HUDEP-2 (cell line): Measurements from ENCODE around the gene BCL7B.
"Not testable (repeated sequence)": the region's sequence is repeated elsewhere in the genome, so short reads cannot be mapped to it uniquely, and the experiment has no call there.

ENCODE experiments used
- DNase-seq, 76 experiments: peaks; one replicate each; lab custom pipeline; 2025; ENCODE audit not compliant: unreplicated experiment in 76 of 76; lab: John Stamatoyannopoulos, UW

The BCL7B gene

DNA sequence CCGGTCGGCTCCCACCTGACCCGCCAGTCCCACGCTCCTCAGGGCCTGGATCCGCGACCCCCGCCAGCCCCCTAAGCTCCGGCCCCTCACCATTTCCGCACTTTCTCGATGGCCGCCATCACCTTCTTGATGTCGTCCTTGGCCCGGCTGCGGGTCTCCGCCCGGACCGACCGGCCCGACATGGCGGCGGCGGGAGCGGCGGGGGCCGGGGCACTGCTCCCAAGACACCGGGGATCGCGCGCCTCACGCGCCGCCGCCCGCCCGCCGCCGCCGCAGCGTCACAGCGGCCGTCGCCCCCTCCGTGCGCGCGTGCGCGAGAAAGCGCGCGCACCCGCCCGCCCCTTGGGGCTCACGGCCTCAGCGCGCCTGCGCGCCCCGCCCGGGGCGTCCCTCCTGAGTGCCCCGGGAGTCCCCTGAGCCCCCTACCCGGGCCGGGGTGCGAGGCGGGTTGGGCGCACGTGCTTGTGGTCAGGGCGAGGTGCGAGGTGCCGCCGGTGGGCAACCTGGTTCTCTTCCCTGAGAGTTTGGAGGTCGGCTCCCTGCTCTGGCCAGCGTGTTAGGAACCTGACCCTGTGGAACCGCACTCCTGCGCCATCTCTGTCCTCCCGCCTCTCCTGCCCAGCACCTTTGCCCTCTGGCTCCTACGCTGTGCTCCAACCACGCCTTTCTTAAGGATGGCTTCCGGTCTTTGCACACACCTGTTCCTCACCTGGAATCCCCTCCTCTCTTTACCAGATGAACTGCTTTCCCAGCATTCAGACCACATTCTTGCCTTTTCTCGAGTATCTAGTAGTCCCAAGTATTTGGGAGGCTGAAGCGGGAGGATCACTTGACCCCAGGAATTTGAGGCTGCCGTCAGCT, at the start of gene BCL7B:
TSS of gene BCL7B (minus strand) at position 294 of the 861 bp plus-strand sequence. CDS start at position 182, 112 bp downstream.
- DNase-seq: peak in 70 of 76 experiments; percentile 1 to 84 (median 56)

DNA sequence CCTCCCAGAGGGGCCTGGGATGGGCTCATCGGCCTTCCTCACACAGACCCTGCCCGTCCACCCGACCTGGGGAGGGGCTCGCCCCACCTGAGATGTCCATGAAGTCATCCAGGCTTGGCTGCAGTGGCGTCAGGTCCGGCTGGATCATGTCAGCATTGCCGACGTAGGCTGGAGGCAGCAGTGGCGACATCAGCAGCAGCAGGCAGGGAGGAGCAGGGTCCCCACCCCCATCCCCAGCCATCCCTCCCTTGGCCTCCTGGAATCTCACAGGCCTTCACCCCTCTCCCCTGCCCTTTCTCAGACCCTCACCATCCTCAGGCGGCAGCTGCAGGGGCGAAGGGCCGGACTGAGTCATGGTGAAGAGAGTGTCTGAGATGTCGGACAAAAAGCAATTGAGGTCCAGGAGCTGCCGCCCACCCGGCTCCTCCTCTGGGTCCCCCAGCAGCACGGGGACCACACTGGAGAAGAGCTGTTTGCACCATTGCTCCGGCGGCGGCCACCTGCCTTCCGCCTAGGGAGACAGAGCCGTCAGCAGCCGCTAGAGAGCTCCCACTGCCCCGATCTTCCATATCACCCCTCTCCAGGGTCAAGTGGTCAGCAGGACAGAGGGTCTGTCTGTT, 48.2 kb upstream of the BCL7B start:
- no peak for DNase-seq

DNA sequence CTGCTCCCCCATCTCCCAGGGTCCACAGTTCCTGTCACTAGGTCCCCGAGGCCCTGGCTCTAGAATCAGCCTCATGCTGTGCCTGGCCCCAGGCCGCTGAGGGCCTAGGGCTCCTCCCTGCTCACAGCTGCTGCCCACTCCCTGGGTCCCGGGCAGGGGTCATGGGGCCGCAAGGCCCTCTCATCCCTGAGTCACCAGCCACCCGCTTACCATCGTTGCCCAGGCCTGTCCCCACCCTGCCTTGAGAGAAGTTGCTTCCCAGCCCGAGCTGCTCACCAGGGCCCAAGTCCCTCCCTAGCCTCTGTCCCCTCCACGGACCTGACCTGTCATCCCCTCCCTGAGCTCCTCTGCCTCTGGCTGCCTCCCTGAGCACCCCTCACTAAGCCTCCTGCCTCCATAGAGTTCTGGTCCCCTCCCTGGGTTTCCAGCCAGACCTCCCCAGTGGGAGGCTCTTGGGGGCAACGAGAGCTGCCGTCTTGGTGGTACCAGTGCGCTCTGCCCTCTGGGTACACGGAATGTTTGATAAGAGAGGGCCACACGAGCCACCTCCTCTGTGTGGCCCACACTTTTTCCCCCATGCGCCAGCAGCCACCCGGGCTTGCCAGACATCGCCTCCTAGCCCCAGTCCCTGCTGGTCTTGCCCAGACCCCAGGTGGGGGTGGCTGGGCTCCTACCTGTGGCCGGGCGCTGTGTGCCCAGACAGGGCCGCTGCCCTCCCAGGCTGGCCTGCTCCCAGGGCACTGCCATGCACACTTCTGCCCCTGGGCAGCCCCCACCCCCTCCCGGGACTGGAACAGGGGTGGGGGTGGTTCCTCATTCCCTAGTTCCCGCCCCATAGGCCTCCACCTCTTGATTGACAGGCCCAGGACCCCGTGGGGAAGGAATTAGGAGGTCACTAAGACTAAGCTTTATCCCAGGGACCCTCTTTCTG, 45.5 kb upstream of the BCL7B start:
- DNase-seq: no peak

DNA sequence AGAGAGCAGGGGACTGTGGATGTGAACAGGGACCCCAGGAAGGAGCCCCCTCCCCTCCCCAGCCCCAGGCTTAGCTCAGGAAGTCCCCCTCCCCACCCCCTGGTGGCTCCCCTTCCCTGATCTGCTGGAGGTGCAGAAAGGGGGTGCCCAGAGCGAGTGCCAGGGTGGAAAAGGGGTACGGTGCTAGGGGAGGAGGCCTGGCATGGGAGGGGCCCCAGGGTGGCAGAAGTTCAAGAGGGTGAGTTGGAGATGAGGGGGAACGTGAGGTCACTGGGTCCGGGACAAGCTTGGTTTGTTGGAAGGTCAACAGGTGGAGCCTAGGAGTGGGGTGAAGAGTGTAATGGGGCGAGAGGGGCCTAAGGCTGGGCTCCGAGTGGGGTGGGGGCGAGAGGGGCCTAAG, 42.4 kb upstream of the BCL7B start:
- no peak for DNase-seq

DNA sequence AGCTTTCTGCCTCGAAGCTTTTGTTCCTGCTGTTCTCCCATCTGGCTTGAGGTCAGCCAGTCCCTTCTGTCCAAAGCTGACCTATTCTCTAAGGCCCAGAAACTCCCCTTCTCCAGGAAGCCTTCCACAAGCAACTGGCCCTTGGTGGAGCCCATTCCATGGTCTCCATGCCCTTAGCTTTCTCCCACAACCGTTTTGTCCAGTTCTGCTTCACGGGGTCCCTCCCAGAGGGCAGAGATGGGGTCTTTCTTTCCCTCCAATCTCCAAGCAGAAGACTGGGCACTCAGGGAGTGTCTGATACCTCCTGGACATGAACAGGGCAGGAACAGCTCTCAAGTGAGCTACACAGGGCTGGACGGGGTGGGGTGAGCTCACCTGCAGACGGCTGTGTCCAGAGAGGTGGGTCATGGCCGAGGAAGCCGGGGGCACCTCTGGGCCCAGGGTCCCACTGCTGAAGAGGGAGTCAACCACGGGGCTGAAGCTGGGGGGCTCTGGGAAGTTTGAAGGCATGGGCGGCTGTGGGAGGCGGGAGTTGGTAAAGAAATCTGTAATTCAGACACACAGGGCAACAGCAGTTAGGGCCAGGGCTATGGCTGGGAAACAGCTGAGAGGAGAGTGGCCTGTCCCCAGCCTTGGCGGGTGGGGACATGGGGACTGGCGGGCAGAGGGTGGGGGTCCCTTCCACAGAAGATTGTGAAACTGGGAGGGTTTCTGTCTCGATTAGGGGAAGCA, 41.8 kb upstream of the BCL7B start:
- DNase-seq: no peak

DNA sequence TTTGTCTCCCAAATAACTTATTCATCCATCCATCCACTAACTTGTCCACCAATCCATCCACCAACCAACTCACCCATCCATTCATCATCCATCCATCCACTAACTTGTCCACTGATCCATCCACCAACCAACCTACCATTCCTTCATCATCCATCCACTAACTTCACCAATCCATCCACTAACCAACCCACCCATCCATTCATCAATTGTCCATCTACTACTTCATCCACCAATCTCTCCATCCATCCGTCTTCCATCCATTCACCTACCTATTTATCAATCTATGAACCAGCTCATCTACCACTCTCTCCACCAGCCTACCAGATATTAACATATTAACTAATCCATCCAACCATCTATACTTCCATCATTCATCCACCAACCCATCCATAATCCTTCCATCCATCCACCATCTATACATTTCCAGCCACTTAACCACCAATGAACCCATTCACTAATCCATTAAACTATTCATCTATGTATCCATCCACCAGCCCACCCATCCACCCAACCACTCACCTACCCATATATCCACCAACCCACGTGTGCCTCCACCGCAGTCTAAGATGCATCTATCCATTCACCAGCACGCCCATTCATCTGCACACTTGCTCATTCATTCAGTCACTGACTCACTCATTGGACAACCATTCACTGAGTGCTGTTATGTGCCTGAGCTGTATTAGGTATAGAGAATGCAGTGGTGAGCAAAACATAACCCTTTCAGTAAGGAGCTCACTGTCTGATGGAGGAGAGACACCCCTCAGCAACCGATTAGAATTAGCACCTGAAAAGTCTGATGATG, 40.7 kb upstream of the BCL7B start:
- DNase-seq: no peak

DNA sequence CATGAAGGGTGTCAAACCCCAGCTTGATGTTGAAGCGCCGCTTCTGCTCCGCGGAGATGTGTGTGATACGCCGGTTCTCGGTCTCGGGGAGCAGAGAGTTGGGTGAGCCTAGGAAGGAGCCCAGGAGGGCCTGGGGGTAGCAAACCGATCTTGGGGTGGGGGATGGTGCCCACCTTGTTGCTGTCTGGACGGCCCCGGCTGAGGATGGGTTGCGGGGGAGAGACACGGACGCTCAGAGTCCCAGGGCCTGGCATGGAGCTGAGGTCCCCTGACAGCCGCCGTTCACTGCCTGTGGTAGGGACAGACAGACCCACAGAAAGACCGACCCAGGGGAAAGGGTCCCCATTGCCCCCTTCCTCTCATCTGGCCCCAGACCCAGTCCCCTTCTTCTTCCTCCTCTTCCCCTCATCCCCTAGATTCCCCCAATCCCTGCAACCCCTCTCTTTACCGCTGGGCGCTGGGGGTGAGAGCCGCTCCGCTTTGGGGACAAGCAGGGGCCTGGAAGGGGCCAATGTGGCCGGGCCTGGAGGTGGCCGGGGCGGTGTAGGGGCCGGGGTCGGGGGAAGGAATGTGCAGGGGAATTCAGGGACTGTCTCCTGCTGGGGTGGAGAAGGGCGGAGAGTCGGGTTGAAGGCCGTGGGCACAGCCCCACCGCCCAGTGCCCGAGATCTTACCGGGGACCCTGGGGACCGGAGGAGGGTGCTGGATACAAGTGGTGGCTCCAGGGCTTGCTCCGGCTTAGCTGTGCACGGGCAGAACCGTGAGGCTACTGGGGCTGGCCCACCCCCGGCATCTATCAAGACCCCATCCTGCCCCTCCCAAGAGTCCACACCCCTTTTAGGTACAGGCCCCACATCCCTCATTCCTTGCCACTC, 38.9 kb upstream of the BCL7B start:
- no peak for DNase-seq

DNA sequence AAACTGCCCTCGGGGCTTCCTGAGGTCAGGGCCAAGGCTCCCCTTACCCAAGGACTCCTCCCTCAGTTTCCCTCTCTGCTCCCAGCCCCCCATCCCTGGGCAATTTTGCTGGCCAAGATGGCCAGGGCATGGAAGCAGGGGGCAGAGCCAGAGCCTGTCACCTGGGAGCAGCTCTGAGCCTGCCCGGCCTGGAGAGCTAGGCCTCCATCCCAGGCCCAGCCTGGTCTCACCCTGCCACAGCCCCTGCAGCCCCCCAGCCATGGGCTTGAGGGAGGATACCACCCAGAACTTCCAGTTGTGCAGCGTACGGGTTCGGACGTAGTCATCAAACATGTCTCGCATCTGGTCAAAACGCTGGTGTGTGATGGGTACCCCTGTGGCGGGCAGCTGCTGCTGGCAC, 37.9 kb upstream of the BCL7B start:
- no peak for DNase-seq

DNA sequence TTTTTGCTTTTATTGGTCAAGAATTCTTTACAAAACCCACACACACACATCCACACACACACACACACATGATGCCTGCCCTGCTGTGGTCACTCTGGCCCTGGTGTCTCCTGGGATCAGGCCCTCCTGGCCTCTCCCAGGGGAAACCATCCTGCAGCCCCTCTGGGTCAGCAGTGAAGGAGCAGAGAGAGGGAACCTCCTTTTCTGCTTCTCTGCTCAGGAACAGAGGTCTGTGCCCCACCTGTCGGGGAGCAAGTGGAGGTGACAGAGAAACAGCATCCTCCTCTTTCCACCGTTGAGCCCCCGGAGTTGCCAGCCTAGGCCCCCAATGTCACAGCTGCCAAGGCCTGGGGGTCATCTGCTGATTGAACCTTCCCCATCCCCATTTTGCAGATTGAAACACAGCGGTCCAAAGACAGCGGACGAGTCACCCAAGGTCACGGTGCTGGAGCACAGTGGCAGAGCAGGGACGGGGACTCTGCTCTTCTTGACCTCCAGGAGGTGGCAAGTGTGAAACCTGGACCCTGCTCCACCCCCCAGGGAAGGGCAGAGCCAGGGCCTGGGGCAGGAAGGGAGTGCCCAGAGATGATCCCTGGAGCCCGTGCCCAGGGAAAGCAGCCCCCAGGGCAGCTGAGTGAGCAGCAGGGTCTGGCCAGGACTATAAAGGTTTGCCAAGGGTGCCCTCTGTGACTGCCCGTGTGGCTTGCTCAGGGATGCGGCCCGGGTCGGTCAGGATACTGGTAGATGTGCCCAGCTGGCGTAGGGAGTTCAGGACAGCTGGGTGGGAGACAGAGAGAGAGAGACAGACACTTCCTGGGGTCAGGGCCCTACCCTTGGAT, 35.9 kb upstream of the BCL7B start:
- DNase-seq: no peak

DNA sequence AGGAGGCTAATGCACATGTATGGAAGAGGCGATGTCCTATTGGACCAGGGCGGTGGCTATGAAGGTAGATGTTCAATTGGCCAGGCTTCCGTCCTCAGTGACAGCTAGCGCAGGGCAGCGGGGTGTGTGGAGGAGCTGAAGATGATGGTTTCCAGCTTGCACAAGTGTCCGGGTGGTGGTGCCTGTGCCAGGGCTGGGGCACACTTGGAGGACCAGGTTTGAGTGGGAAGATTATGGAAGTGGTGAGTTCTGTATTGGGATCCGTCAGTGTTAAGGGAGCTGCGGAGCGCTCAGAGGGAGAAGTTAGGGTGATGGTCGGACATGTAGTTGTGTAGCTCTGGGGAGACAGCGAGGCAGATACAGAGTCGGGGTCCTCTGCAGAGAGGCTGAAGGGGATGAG, 29.4 kb upstream of the BCL7B start:
- no peak for DNase-seq

DNA sequence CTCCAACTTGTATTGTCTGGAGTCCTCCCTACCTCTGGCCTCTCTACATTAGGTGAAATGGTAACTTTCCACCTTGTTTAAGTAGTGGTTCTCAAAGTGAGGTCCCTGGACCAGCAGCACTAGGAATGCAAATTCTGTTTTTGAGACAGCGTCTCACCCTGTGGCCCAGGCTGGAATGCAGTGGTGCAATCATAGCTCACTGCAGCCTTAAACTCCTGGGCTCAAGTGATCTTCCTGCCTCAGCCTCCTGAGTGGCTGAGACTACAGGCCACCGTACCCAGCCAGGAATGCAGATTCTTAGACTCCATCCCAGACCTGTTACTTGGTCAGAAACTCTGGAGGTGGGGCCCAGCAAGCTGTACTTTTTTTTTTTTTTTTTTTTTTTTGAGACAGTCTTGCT, 27.7 kb upstream of the BCL7B start:
- no peak for DNase-seq

DNA sequence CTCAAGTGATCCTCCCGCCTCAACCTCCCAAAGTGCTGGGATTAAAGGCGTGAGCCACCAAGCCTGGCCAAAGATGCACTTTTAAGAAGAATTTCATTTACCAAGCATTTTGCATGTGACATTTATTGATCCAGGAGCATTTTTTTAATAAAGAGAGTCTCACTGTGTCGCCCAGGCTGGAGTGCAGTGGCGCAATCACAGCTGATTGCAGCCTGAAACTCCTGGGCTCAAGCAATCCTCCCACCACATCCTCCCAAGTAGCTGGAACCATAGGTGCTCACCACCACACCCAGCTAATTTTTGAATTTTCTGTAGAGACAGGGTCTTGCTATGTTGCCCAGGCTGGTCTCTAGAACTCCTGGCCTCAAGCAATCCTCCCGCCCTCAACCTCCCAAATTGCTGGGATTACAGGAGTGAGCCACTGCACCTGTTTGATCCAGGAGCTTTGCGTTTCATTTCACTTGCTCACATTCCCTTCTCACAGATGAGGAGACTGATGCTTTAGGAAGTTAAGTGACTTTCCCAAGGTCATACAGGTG, 25.2 kb upstream of the BCL7B start:
- no peak for DNase-seq

DNA sequence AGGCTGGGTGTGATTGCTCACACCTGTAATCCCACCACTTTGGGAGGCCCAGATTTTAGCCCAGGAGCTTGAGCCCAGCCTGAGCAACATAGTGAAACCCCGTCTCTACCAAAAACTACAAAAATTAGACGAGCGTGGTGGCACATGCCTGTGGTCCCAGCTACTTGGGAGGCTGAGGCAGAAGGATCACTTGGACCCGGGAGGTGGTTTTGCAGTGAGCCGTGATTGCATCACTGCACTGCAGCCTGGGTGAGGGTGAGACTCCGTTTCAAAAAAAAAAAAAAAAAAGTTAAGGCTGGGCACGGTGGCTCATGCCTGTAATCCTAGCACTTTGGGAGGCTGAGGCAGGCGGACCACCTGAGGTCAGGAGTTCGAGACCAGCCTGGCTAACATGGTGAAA, 23.5 kb upstream of the BCL7B start:
- DNase-seq: not testable (repeated sequence)

DNA sequence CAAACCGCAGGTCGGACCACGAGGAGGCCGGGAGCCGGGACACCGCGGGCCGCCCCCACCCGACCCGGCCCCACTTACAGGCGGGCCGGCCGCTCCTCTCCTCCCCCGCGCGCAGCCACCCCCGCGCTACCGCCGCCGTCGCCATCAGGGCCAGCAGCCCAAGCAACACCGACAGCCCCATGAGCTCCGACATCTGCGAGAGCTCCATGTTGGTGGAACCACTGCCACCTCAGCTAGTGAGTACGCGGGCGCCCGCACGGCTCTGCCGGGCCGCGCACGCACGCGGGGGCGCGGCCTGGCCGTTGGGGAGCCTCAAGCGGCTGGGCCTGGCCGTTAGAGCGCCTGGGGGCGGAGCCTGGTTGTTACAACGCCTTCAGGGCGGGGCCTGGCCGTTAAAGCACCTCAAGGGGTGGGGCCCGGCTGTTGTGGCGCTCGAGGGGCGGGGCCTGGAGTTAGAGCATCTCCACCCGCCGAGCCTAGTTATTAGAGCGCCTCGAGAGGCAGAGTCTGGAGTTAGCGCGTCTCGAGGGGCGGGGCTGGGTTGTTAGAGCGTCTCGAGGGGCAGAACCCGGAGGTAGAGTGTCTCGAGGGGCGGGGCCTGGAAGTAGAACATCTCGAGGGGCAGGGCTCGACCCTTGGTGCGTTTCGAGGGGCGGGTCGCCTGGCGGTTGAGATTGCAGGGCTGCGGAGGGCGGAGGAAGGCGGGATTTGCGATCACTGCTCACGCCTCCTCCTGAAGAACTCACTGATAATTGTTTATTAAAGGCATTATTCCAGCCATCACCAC, 21.0 kb upstream of the BCL7B start, which contains the start of gene TBL2:
TSS of gene TBL2 (minus strand) at position 238 of the 787 bp plus-strand sequence. CDS start at position 208, 30 bp downstream.
- peak; percentile 27 to 100 (median 99) for DNase-seq

DNA sequence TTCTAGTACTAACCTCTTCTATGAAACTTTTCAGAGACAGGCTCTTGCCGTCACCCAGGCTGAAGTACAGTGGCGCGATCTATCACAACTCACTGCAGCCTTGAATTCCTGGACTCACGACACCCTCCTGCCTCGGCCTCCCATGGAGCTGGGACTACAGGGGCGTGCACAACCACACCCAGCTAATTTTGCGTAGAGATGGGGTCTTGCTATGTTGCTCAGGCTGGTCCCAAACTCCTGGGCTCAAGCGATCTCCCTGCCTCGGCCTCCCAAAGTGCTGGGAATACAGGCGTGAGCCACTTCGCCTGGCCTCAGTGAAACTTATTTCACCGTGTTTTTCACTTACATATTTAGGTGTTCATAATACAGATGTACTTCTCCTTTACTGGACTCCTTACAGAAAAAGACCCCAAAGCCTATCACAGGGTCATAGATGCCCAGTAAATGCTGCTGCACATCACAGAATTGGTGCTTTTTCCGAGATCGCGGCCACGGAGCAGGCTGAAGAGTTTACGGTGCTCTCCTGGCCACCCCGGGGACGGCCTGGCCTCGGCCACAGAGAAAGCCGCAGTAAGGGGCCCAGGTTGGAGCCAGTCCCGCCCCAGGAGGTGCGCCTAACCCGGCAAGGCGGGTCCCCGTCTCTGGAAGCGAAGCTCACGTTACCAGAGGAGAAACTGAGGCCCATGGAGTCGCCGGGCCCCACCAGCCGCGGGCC, 20.3 kb upstream of the BCL7B start:
- peak in 7 of 76 experiments; percentile 20 to 54 (median 37) for DNase-seq

DNA sequence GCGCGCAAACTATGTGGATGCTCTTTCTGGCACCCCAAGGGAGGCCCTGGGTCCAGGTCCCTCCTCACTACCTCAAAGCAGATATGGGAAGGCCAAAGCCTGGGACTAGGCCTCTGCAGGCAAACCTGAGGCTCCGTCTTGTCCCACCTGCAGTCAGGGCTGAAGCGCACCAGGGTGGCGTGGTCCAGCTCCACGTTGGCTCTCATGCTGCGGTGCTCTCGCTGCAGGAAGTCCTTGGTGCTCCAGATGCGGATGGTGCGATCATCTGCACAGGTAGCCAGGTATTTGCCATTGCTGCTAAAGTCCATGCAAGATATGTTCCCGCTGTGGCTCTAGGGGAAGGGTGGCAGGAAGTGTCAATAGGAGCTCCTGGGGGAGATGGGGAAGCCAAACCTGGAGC, 16.3 kb upstream of the BCL7B start:
- DNase-seq: no peak
